Stomach smooth muscle (tissue), 2 donors: ENCODE data around the gene AP3B2.

ENCODE experiments used
- H3K27ac ChIP-seq: one replicate; pipeline ENCODE4 v1.7.0; 2013; ENCODE audit warnings: mild to moderate bottlenecking, low read length, inconsistent platforms
- H3K27me3 ChIP-seq, 2 donors: one replicate each; pipeline ENCODE4 v1.7.0; 2013; ENCODE audit warnings: low read length in 2 of 2; ENCODE audit not compliant: insufficient read depth in 2 of 2, control insufficient read depth in 1 of 2
- H3K36me3 ChIP-seq, 2 donors: one replicate each; pipeline ENCODE4 v1.7.0; 2013; ENCODE audit warnings: low read length in 2 of 2; ENCODE audit not compliant: control insufficient read depth in 2 of 2, insufficient read depth in 2 of 2
- H3K4me1 ChIP-seq: one replicate; pipeline ENCODE4 v1.7.0; 2013; ENCODE audit warnings: low read length; ENCODE audit not compliant: control insufficient read depth, insufficient read depth
- H3K4me3 ChIP-seq, 2 donors: one replicate each; pipeline ENCODE4 v1.7.0; 2013; ENCODE audit warnings: low read length in 2 of 2
- H3K9ac ChIP-seq, 2 donors: one replicate each; pipeline ENCODE4 v1.7.0; 2013; ENCODE audit warnings: low read length in 2 of 2, mild to moderate bottlenecking in 1 of 2
- H3K9me3 ChIP-seq, 2 donors: one replicate each; pipeline ENCODE4 v1.7.0; 2013; ENCODE audit warnings: low read length in 2 of 2; ENCODE audit not compliant: control insufficient read depth in 2 of 2
- donor health status: healthy.
- donor health status: Pancreatic carcinoma.

Gene AP3B2

DNA sequence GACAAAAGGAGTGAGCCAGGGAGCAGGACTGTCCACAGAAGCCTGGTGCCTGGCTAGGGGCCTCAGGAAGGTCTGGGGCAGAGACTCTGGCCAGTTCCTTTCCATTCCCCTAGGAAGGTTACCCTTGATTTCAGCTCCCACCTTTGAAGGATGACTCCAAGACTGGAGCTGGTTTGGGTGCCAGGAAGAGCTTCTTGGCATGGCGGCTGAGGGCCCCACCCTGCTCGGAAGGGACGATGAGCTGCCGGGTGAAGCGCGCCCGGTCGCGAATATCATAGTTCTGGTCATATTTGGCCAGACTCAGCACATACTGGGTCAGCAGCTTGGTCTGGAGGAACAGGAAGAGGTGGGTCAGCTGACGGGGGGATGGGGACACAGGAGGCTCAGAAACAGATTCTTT is 43.1 kb downstream of the AP3B2 start:
- no peaks in the 10 kb centered on the region for H3K9me3 ChIP-seq
- no peak overlapping the region for H3K9ac ChIP-seq
- no peaks in the 10 kb centered on the region for H3K4me1 ChIP-seq
- H3K27ac ChIP-seq, result no peak overlapping the region
- no peaks in the 10 kb centered on the region for H3K36me3 ChIP-seq
- H3K4me3 ChIP-seq, result no peak overlapping the region
- H3K27me3 ChIP-seq, result peaks cover 5 to 7% of the 10 kb centered on the region in 2 donors

DNA sequence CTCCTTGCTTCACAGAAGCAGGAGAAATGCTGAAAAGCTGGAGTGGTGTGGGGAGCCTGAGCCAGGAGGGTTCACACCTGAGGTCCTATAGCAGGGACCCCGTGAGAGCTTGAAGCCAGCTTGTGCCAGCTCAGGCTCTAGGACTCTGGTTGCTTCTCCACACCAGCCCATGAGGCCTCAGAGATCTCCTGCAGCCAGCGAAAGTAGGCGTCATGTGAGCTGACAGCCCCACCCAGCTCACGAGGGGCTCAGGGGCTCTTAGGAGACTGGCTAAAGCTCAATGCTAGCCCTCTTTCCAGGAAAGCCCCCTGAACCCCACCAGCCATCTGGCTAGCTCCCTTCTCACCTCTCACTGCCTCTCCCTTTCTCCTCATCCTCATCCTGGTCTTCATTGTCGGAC is 45.7 kb downstream of the AP3B2 start:
- Histone ChIP-seq H3K9ac (no peak overlapping the region), H3K4me3 (no peak overlapping the region), H3K36me3 (peaks cover 0 to 2% of the 10 kb centered on the region in 2 donors), H3K4me1 (no peaks in the 10 kb centered on the region), H3K27ac (no peak overlapping the region), H3K27me3 (peaks cover 5 to 7% of the 10 kb centered on the region in 2 donors), H3K9me3 (no peaks in the 10 kb centered on the region)

DNA sequence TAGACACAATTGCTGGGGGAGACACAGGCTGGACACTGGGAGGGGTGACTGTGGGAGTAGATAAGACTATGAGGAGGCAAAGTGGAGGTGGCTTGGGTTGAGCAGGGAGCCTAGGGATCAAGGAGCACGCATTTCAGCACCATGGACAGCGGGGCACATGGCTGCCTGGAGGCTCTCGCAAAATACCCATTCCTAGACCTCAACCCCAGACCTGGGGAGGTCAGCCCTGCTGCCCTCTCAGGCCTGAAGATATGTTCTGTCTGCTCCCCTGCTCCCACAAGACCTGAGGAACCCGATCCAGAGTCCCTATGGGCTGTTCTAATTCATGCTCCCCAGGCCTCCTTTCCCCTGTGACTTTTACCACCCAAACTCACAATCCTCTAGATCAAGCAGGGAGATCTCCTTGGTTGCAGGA is 46.5 kb downstream of the AP3B2 start:
- peaks cover 5 to 7% of the 10 kb centered on the region in 2 donors for H3K27me3 ChIP-seq
- H3K9me3 ChIP-seq, result no peaks in the 10 kb centered on the region
- H3K36me3 ChIP-seq, result peaks cover 0 to 2% of the 10 kb centered on the region in 2 donors
- H3K4me3 ChIP-seq, result no peak overlapping the region
- no peak overlapping the region for H3K27ac ChIP-seq
- H3K4me1 ChIP-seq, result no peaks in the 10 kb centered on the region
- H3K9ac ChIP-seq, result no peak overlapping the region

DNA sequence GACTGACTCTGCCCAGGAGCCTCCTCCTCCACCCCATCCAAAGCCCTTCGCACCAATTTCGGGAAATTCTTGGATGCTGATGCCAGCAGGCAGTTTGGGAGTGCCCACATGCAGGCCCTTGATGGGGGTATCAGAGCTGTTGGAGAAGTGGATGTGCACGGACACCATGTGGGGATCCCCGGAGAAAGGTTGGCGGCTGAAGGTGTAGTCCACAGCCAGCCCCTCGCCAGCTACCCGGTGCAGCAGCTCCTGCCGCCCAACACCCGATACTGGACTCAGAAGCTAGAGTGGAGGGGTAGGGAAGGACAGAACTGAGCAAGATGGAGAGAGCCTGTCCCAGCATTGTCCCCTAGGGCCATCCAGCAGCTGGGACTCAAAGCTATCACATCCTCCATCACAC is 47.0 kb downstream of the AP3B2 start:
- Histone ChIP-seq H3K9ac (no peak overlapping the region), H3K27me3 (peaks cover 5 to 7% of the 10 kb centered on the region in 2 donors), H3K4me3 (no peak overlapping the region), H3K36me3 (peaks cover 0 to 2% of the 10 kb centered on the region in 2 donors), H3K4me1 (no peaks in the 10 kb centered on the region), H3K9me3 (no peaks in the 10 kb centered on the region), H3K27ac (no peak overlapping the region)

DNA sequence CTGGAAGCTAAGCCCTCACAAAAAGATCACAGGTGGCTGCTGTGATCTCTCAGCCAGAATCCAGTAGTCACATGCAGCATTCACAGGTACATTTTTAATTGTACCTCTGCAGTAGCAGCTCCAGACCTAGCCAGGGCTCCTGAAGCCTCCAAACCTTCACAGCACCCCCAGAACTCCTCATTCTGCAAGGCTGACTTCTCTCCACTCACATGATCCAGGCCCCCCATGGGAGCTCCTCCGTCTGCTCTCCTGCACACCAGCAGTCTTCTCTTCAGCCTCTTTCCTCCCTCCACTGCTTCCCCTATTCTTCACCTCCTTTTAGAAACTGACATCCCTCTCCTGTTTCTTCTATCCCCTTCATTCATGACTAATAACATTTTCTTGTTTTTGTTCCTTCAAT is 49.3 kb downstream of the AP3B2 start:
- Histone ChIP-seq H3K27ac (no peak overlapping the region), H3K4me3 (no peak overlapping the region), H3K27me3 (peaks cover 4 to 5% of the 10 kb centered on the region in 2 donors), H3K4me1 (no peaks in the 10 kb centered on the region), H3K9ac (no peak overlapping the region), H3K36me3 (peaks cover 0 to 2% of the 10 kb centered on the region in 2 donors), H3K9me3 (no peaks in the 10 kb centered on the region)

DNA sequence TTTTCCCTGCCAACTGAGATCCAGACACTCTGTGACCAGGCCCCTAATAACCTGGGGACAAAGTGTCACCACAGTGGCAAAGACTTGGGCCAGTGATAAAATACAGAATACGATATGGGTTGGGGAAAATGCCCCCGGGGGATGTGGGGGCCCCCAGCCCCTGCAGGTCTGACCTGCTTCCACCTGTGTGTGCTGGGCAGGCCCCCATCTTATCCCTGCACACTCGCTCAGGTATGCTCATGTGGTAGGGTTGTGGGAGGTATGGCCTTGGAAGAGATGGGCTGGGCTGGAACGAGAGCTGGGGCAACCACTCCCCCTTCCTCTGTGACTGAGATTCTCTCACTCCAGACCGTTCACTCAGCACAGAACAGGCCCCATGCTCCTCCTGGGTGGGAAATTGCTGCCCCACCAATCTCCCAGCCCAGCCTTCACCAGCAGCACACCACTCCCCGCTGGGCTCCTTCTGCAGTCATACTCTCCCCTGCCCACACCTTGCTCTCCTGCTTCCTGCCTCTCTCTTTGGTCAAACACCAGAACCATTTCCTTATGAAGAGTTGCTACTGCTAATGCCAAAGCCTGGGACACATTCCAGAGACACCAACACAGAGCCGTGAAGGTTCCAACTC is 52.9 kb downstream of the AP3B2 start:
- Histone ChIP-seq H3K4me1 (no peaks in the 10 kb centered on the region), H3K36me3 (peaks cover 0 to 2% of the 10 kb centered on the region in 2 donors), H3K4me3 (no peak overlapping the region), H3K9me3 (no peaks in the 10 kb centered on the region), H3K9ac (no peak overlapping the region), H3K27me3 (no peaks in the 10 kb centered on the region), H3K27ac (no peak overlapping the region)

DNA sequence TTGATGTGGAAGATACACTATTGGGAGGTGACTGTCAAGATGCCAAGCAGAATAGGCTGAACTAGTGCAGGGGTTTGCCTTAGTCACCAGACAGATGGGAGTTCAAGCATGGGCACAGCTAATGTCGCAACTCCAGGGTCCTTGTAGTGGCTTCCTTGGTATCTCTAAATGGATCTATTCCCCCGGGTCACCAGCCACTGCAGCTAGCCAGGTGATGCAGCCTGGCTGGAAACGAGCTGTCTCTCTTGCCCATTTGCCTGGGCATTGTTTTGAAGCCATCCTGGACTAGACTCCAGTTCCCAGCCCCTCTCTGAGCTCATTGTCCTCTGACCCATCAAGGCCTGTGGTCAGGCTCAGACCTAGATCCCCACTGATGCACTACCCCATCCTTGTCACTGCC is 54.1 kb downstream of the AP3B2 start:
- Histone ChIP-seq H3K36me3 (peaks cover 0 to 2% of the 10 kb centered on the region in 2 donors), H3K4me1 (no peaks in the 10 kb centered on the region), H3K27me3 (no peaks in the 10 kb centered on the region), H3K27ac (no peak overlapping the region), H3K4me3 (no peak overlapping the region), H3K9ac (no peak overlapping the region), H3K9me3 (no peaks in the 10 kb centered on the region)

DNA sequence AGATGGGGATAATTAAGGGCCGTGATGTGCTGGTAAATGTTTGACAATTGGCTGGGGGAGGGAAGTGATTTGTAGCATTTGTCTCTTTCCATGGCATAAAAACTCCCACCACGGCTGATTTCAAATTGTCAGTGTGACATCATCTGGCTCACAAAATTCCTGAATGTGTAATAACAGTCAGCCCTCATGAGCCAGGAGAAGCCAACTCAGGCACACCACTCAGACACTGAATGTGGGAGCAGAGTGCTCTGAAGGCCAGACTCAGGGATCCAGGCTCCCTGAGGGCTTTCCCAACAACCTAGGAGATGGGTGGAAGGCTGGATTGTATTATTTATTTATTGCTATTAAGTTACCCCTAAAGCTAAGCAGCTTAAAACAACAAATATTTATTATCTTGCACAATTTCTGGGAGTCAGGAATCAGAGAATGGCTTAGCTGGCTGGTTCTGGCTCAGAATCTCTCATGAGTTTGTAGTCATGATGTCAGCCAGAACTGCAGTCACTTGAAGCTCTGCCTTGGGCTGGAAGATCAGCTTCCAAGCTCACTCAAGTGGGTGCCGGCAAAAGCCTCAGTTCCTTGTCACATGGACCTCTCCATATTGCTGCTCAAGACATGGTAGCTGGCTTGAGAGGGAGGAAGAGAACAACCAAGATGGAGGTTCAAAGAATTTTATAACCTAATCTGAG is 56.0 kb downstream of the AP3B2 start:
- H3K9ac ChIP-seq, result no peak overlapping the region
- H3K4me3 ChIP-seq, result no peak overlapping the region
- H3K27me3 ChIP-seq, result no peaks in the 10 kb centered on the region
- no peaks in the 10 kb centered on the region for H3K9me3 ChIP-seq
- H3K4me1 ChIP-seq, result no peaks in the 10 kb centered on the region
- H3K27ac ChIP-seq, result no peak overlapping the region
- H3K36me3 ChIP-seq, result no peaks in the 10 kb centered on the region

DNA sequence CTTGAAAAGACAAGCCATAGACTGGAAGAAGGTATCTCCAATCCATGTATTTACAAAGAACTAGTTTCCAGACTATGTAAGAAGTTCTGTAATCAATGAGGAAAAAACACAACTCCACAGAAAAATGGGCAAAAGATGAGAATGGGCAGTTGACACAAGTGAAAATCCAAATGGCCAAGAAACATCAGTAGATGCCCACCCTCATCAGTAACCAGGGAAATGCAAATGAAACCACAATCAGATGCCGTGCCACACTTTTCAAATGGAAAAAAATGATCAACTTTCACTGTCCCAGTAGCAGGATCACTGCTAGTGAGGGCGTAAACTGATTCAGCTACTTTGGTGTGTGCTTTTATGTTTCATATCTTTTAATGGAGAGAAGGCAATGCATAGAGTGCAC is 58.0 kb downstream of the AP3B2 start:
- H3K9me3 ChIP-seq, result no peaks in the 10 kb centered on the region
- no peak overlapping the region for H3K4me3 ChIP-seq
- H3K27ac ChIP-seq, result no peak overlapping the region
- no peaks in the 10 kb centered on the region for H3K36me3 ChIP-seq
- H3K4me1 ChIP-seq, result peaks cover 18% of the 10 kb centered on the region
- H3K27me3 ChIP-seq, result peaks cover 0 to 14% of the 10 kb centered on the region in 2 donors
- no peak overlapping the region for H3K9ac ChIP-seq

DNA sequence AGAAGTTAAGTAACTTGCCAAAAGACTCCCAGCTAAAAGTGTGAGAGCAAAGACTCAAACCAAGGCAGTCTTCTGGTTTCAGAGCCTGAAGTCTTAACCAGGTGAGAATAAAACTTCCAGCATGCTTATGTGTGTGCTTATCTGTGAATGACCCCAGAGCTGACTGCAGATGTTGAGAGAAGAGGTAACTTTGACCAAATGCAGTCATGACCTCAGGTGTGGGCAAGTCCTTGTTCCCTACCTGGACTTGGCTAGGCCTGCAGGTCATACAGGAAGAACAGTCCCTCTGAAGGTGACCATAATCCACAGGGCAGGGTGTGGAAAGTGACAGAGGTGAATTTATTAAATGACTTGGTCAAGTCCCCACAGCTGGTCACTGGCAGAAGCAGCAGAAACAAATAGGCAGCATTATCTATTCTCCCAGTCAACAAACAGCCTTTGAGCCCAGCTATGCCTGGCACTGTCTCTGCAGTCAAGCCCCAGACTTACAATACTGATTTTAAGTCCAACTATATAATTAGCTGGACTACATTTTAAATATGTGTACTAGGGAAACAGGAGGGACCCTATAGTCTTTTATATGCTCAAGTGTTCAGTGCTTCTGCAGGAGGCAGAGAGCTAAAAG is 59.5 kb downstream of the AP3B2 start:
- no peaks in the 10 kb centered on the region for H3K9me3 ChIP-seq
- no peak overlapping the region for H3K9ac ChIP-seq
- no peak overlapping the region for H3K27ac ChIP-seq
- H3K4me1 ChIP-seq, result peaks cover 25% of the 10 kb centered on the region
- H3K27me3 ChIP-seq, result peaks cover 6 to 22% of the 10 kb centered on the region in 2 donors
- no peaks in the 10 kb centered on the region for H3K36me3 ChIP-seq
- H3K4me3 ChIP-seq, result no peak overlapping the region
